T-helper 2 cell treated with Interferon-gamma antibody and Interleukin-4, amounts not matched to agents 100 ng/mL and 5 ng/mL, for 36 hours (primary cell): ENCODE data around the gene MAPKBP1. TPM values are rescaled to one million over a fixed set of nuclear protein-coding genes. Genes with fewer than 3 reads are reported as not detected.
"Not testable (repeated sequence)": the region's sequence is repeated elsewhere in the genome, so short reads cannot be mapped to it uniquely, and the experiment has no call there.

Experiments used
- intact Hi-C: fragments of 100-400 bp; cut with micrococcal nuclease; formaldehyde crosslinking; loops from one replicate; pipeline ENCODE4 v1.15.1; 2023
- total RNA-seq: library from RNA; stranded (reverse); gene quantifications from 2 replicates; pipeline ENCODE4 v1.2.3, GENCODE V29; 2022

The MAPKBP1 gene
- total RNA-seq, 1 donor from 2014 or later, result 39.7 TPM

DNA sequence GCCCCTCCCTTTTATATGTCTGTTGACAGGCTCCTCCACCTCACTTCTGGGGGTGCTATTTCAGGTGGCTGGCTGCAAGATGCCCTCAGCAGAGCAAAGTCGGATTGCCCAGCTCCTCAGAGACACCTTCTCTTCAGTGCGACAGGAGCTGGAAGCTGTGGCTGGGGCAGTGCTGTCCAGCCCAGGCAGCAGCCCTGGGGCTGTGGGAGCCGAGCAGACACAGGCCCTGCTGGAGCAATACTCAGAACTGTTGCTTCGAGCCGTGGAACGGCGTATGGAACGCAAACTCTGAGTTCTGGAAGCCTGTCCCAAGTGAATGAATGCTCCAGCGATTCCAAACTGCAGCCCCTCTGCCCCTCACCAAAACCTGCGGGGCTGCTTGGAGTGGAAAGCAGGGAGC lies 50.9 kb downstream of the MAPKBP1 start:
- intact Hi-C loops, result loop anchor here (5.0 kb wide), 3 partner anchors 67 to 268 kb away; partner anchors contain the start of genes EHD4, SPTBN5 and TYRO3

- intact Hi-C loops, result loop anchor here (2.0 to 5.0 kb wide), 4 partner anchors 66 to 269 kb away; partner anchors contain the start of genes EHD4, SPTBN5 and TYRO3
Measured at GRCh38 chr15:41825572-41826535, 51.6 kb downstream of the MAPKBP1 start.

GRCh38 chr15:41827290-41827879 lies 53.1 kb downstream of the MAPKBP1 start:
- intact Hi-C loops, result loop anchor here (2.0 to 5.0 kb wide), 4 partner anchors 65 to 270 kb away; partner anchors contain the start of genes EHD4, SPTBN5 and TYRO3

GRCh38 chr15:41827880-41828806 lies 53.9 kb downstream of the MAPKBP1 start, which contains the start of gene JMJD7:
TSS of gene JMJD7 (plus strand) at chr15:41828092. CDS start at chr15:41828125, 33 bp downstream.
- intact Hi-C loops, result loop anchor here (1.0 to 5.0 kb wide), 5 partner anchors 54 to 271 kb away; partner anchors contain the start of genes EHD4, MAPKBP1, SPTBN5 and TYRO3

DNA sequence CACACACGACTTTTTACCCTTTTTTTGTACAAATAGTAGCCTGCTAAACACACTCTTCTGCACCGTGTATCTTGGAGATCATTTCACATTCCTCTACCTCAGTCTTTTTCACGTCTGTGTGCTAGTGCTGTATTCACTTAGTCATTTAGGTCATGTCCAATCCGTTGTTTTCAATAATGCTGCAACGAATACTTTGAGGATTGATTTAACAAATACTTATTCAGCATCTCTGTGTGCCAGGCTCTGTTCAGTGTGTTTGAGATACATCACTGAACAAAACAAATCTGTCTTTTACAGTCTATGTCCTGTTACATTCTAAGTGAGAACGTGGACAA lies 54.5 kb downstream of the MAPKBP1 start:
- intact Hi-C loops, result loop anchor here (1.0 to 5.0 kb wide), 4 partner anchors 54 to 271 kb away; partner anchors contain the start of genes EHD4, MAPKBP1, SPTBN5 and TYRO3

DNA sequence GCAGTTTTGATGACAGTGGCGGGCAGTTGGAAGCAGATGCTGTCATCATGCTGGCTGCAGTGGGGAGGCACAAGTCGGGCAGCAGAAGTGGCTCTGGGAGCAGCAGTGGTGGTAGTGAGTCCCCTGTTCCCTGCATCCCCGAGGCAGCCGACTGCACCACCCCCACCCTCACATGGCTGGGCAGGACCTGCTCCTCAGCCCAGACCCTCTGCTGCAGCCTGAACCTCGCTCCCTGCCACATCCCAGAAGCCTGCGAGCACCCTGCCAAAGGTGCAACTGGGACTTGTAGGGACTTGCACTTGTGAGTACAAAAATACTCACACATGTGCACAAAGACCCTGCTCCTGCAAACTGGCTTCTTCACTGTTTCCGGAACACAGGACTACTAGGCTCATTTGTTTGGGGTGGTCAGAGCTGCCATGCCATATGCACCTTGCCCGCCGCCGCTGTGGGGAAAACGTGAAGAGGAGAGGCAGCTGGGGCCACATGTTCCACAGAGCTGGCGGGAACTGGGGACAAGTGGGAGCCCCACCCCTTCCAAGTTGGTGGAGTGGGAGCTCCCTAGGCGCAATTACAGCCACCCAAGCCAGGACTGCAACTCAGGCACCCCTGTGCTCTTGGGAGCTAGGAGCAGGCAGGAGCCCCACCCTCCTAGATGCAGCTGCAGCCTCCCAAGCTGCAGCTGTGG lies 55.8 kb downstream of the MAPKBP1 start:
- intact Hi-C loops, result loop anchor here (5.0 kb wide), 3 partner anchors 62 to 273 kb away; partner anchors contain the start of genes EHD4, SPTBN5 and TYRO3

- intact Hi-C loops, result not testable (repeated sequence)
Measured at GRCh38 chr15:41831291-41831690, 57.0 kb downstream of the MAPKBP1 start.

DNA sequence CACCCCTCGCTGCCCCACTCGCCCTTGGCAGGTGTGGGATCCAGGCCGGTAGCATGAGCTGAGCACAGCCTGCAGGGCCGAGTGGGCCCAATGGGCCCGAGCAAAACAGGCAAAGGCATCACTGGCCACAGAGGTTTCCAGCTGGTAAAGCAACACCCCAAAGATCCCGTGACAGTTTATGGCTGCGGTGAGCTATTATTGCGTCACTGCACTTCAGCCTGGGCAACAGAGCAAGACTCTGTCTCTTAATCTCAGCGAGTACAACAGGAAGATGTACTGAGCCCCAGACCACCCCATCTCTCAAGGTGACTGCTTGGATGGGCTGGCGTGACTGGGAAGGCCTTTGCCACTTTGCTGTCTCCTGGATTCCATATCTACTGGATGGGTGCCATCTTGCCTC lies 57.9 kb downstream of the MAPKBP1 start:
- intact Hi-C loops, result no loop called here

- intact Hi-C loops, result no loop called here
Measured at GRCh38 chr15:41832875-41833274, 58.6 kb downstream of the MAPKBP1 start.

GRCh38 chr15:41834096-41834495 lies 59.8 kb downstream of the MAPKBP1 start:
- intact Hi-C loops, result no loop called here

GRCh38 chr15:41836073-41836472 lies 61.8 kb downstream of the MAPKBP1 start:
- intact Hi-C loops, result no loop called here

- intact Hi-C loops, result no loop called here
Measured at GRCh38 chr15:41836713-41837454, 62.6 kb downstream of the MAPKBP1 start.

- intact Hi-C loops, result no loop called here
Measured at GRCh38 chr15:41838400-41838897, 64.2 kb downstream of the MAPKBP1 start, which contains the start of gene PLA2G4B. TSS of gene PLA2G4B (plus strand) at chr15:41838847. CDS start at chr15:41838914, 67 bp downstream.

DNA sequence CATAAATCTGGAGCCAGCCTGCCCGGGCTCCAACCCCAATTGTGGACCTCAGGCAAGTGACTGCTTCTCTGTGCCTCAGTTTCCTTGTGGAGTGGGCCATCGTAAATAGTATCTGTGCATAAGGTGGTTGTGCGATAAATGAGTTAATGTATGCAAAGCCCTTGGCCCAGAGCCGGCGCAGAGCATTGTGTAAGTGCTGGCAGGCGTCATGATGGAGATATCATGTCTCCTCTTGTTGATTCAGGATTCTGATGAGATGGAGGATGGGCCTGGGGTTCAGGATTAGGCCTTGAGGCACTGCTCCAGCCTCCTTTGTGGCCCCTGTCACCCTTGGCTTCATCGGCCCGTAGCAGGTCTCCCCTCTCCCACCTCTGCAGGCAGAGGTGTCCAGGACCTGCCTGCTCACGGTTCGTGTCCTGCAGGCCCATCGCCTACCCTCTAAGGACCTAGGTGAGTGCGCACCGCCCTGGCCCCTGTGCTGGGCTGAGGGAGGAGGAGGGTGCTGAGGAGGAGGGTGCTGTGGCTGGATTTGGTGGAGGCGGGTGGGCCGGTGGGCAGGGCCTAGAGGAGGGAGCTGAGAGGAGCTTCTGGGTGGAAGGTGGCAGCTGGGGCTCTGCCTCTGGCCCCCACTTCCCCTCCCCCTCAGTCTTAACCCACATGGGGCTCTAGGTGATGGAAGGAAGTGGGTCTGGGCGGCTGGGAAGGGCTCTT lies 65.7 kb downstream of the MAPKBP1 start:
- intact Hi-C loops, result no loop called here

DNA sequence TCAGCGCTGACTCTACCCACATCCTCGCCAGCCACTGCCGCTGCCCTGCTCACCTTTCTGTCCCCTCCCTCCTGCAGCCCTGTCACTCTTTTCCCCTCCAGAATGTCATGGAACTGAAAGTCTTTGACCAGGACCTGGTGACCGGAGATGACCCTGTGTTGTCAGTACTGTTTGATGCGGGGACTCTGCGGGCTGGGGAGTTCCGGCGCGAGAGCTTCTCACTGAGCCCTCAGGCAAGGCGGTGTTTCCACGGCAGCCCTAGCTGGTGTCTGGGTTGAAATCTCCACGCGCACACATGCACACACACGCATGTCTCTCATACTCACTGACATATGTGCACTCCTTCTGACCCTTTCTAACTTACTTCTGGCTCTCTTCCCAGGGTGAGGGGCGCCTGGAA lies 66.4 kb downstream of the MAPKBP1 start:
- intact Hi-C loops, result no loop called here

DNA sequence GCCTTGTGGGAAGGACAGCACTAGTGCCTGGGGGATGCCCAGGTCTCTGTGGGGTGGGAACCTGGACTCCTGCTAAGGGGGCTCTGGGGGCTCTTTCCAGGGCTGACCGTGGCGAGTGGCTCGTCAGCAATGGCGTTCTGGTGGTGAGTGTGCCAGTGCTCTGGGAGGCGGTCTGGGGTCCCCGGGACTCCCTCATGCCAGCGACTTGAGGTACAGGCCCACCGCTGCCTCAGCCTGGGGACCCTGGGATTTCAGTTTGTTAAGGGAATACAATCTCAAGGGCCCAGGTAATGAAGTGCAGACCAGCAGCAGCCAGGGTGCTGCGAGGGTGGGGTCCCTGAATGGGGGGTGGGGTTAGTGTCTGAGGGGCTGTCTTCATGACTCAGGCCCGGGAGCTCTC lies 66.8 kb downstream of the MAPKBP1 start:
- intact Hi-C loops, result no loop called here

DNA sequence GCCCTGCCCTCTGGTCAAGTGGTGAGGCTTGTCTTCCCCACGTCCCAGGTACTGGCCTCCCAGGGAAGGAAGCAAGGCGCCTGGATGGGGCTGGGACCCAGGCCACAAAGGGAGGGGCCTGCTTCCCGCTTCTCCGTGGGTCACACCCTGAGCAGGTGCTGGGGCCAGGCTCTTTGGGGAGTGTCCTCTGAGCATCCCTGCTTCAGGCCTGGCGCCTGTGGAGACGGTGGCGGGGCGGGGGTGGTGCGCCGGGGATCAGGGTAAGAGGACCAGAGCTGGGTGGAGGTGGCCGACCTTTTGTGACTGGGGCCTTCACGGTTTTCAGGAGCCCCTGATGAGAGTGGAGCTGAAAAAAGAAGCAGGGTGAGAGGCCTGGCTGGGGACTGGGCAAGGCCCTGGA lies 67.9 kb downstream of the MAPKBP1 start:
- intact Hi-C loops, result no loop called here

DNA sequence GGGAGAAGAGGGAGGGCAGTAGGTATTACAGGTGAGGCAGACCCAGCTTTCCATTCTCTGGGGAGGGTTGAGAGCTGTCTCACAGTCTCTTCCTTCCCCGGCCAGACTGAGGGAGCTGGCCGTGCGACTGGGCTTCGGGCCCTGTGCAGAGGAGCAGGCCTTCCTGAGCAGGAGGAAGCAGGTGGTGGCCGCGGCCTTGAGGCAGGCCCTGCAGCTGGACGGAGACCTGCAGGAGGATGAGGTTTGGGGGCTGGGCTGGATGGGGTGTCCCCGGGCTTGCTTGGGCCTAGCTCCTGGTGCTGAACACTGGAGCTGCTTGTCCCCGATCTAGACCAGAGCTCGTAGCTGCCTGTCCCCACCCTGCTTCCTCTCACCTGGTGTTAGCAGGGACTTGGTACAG lies 69.3 kb downstream of the MAPKBP1 start:
- intact Hi-C loops, result no loop called here

GRCh38 chr15:41844814-41845213 lies 70.5 kb downstream of the MAPKBP1 start:
- intact Hi-C loops, result no loop called here
